ENCODE measurements around the gene AATF.

Gene AATF

GRCh38 chr17:36935671-36936454 is 12.9 kb upstream of the AATF start:
- Histone ChIP-seq H2BK12ac (ENCODE audit: low read length in 2 of 2) (no peak overlapping the region), H3K4ac (ENCODE audit: low read depth in 1 of 2, low read length in 2 of 2) (no peak overlapping the region), H3K27ac (ENCODE audit: low read length, poor library complexity, severe bottlenecking) (no peak overlapping the region), H3K9ac (ENCODE audit: low read length) (no peak overlapping the region), H3K9me3 (ENCODE audit: control insufficient read depth, low read length) (peaks cover 3% of the 10 kb centered on the region), H3K4me2 (ENCODE audit: low read length, poor library complexity, severe bottlenecking) (peak overlapping the region; percentile 65), H3K36me3 (ENCODE audit: control insufficient read depth in 1 of 2, insufficient read depth in 2 of 2, low read depth in 1 of 2, low read length in 2 of 2) (no peaks in the 10 kb centered on the region), H3K23ac (ENCODE audit: low read length in 2 of 2) (peak overlapping the region in 1 of 2 experiments; percentile 27), H2BK5ac (ENCODE audit: low read depth, low read length, poor library complexity, severe bottlenecking) (no peak overlapping the region), H3K4me3 (ENCODE audit: insufficient read depth in 1 of 2, low read depth in 1 of 2, low read length in 2 of 2) (no peak overlapping the region), H4K91ac (ENCODE audit: low read length) (no peak overlapping the region), H3K18ac (ENCODE audit: low read depth in 1 of 2, low read length in 2 of 2) (no peak overlapping the region), H2AFZ (ENCODE audit: low read depth, low read length) (no peak overlapping the region), H2BK15ac (ENCODE audit: low read depth, poor library complexity, severe bottlenecking) (no peak overlapping the region), H3K14ac (ENCODE audit: low read length in 2 of 2) (no peak overlapping the region), H3K79me1 (replicated peaks; ENCODE audit: low read length, poor library complexity, severe bottlenecking) (no peaks in the 10 kb centered on the region), H3K27me3 (ENCODE audit: control insufficient read depth in 1 of 2, insufficient read depth in 1 of 2, low read length in 2 of 2) (peaks cover 98 to 100% of the 10 kb centered on the region in 2 experiments), H3K4me1 (ENCODE audit: control insufficient read depth, insufficient read depth, low read depth, low read length) (peaks cover 66% of the 10 kb centered on the region), H4K8ac (ENCODE audit: low read length) (no peak overlapping the region), H2AK5ac (ENCODE audit: low read length, severe bottlenecking) (no peak overlapping the region), H2BK120ac (ENCODE audit: low read depth, low read length) (no peak overlapping the region)
- no peak for DNase-seq
- under 1% methylated on average over 39 of the region's 49 CpGs for WGBS

DNA sequence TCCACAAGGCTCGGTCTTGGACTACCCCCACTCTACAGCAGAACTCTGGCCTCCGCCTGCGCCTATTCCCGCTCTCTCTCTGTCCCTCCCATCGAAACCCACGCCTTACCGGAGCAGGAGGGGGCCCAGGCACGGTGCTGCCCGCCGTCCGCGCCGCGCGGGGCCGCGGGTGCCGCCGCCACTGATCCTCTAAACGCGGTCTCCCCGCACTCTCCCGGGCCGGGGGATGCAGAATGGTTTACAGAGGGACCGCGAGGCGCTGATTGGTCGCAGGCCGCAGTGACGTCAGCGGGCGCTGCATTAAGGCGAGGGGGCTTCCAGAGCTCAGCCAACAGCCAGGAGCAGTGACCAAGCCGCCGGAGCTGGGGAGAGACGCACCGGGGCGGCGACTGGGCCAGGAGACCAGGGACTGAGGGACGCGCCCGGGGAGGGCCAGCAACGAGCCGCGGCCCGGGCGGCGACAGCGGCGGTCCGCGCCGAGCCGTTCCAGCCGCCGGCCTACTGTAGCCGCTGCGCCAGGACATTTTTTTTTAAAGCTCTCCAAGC is 12.2 kb upstream of the AATF start:
- Histone ChIP-seq H2AFZ (ENCODE audit: low read depth, low read length) (no peak overlapping the region), H2BK12ac (ENCODE audit: low read length in 2 of 2) (no peak overlapping the region), H2BK120ac (ENCODE audit: low read depth, low read length) (no peak overlapping the region), H2AK5ac (ENCODE audit: low read length, severe bottlenecking) (no peak overlapping the region), H3K27me3 (ENCODE audit: control insufficient read depth in 1 of 2, insufficient read depth in 1 of 2, low read length in 2 of 2) (peaks cover 98 to 100% of the 10 kb centered on the region in 2 experiments), H3K18ac (ENCODE audit: low read depth in 1 of 2, low read length in 2 of 2) (no peak overlapping the region), H3K9me3 (ENCODE audit: control insufficient read depth, low read length) (peaks cover 7% of the 10 kb centered on the region), H3K27ac (ENCODE audit: low read length, poor library complexity, severe bottlenecking) (no peak overlapping the region), H4K91ac (ENCODE audit: low read length) (no peak overlapping the region), H3K14ac (ENCODE audit: low read length in 2 of 2) (no peak overlapping the region), H4K8ac (ENCODE audit: low read length) (no peak overlapping the region), H3K4ac (ENCODE audit: low read depth in 1 of 2, low read length in 2 of 2) (no peak overlapping the region), H3K23ac (ENCODE audit: low read length in 2 of 2) (peak overlapping the region in 1 of 2 experiments; percentile 27), H2BK15ac (ENCODE audit: low read depth, poor library complexity, severe bottlenecking) (no peak overlapping the region), H3K4me1 (ENCODE audit: control insufficient read depth, insufficient read depth, low read depth, low read length) (peaks cover 66% of the 10 kb centered on the region), H3K4me3 (ENCODE audit: insufficient read depth in 1 of 2, low read depth in 1 of 2, low read length in 2 of 2) (peak overlapping the region in 1 of 2 experiments; percentile 18), H2BK5ac (ENCODE audit: low read depth, low read length, poor library complexity, severe bottlenecking) (no peak overlapping the region), H3K9ac (ENCODE audit: low read length) (no peak overlapping the region), H3K79me1 (replicated peaks; ENCODE audit: low read length, poor library complexity, severe bottlenecking) (no peaks in the 10 kb centered on the region), H3K4me2 (ENCODE audit: low read length, poor library complexity, severe bottlenecking) (peak overlapping the region; percentile 65), H3K36me3 (ENCODE audit: control insufficient read depth in 1 of 2, insufficient read depth in 2 of 2, low read depth in 1 of 2, low read length in 2 of 2) (no peaks in the 10 kb centered on the region)
- DNase-seq = no peak
- under 1% methylated on average over 37 of the region's 58 CpGs for WGBS

- Histone ChIP-seq H3K4me1 (ENCODE audit: control insufficient read depth, insufficient read depth, low read depth, low read length) (peaks cover 68% of the 10 kb centered on the region), H3K9ac (ENCODE audit: low read length) (no peak within 1 kb of the TSS), H2BK15ac (ENCODE audit: low read depth, poor library complexity, severe bottlenecking) (no peak within 1 kb of the TSS), H3K27me3 (ENCODE audit: control insufficient read depth in 1 of 2, insufficient read depth in 1 of 2, low read length in 2 of 2) (peaks cover 98 to 100% of the 10 kb centered on the region in 2 experiments), H3K9me3 (ENCODE audit: control insufficient read depth, low read length) (peaks cover 8% of the 10 kb centered on the region), H2BK12ac (ENCODE audit: low read length in 2 of 2) (no peak within 1 kb of the TSS), H2BK5ac (ENCODE audit: low read depth, low read length, poor library complexity, severe bottlenecking) (no peak within 1 kb of the TSS), H4K8ac (ENCODE audit: low read length) (no peak within 1 kb of the TSS), H2AFZ (ENCODE audit: low read depth, low read length) (no peak within 1 kb of the TSS), H2BK120ac (ENCODE audit: low read depth, low read length) (no peak within 1 kb of the TSS), H2AK5ac (ENCODE audit: low read length, severe bottlenecking) (no peak within 1 kb of the TSS), H4K91ac (ENCODE audit: low read length) (no peak within 1 kb of the TSS), H3K4me2 (ENCODE audit: low read length, poor library complexity, severe bottlenecking) (peak within 1 kb of the TSS; percentile 65), H3K4ac (ENCODE audit: low read depth in 1 of 2, low read length in 2 of 2) (no peak within 1 kb of the TSS), H3K4me3 (ENCODE audit: insufficient read depth in 1 of 2, low read depth in 1 of 2, low read length in 2 of 2) (peak within 1 kb of the TSS in 1 of 2 experiments; percentile 29), H3K23ac (ENCODE audit: low read length in 2 of 2) (peak within 1 kb of the TSS in 1 of 2 experiments; percentile 85), H3K36me3 (ENCODE audit: control insufficient read depth in 1 of 2, insufficient read depth in 2 of 2, low read depth in 1 of 2, low read length in 2 of 2) (no peaks in the 10 kb centered on the region), H3K18ac (ENCODE audit: low read depth in 1 of 2, low read length in 2 of 2) (no peak within 1 kb of the TSS), H3K14ac (ENCODE audit: low read length in 2 of 2) (no peak within 1 kb of the TSS), H3K27ac (ENCODE audit: low read length, poor library complexity, severe bottlenecking) (no peak within 1 kb of the TSS), H3K79me1 (replicated peaks; ENCODE audit: low read length, poor library complexity, severe bottlenecking) (no peaks in the 10 kb centered on the region)
- WGBS = 1% methylated on average over 67 of the region's 75 CpGs
- no peak for DNase-seq
Measured at GRCh38 chr17:36937001-36937958, 11.5 kb upstream of the AATF start, which contains the start of gene LHX1. Gene LHX1 (plus strand): TSS chr17:36937475. CDS start chr17:36938198, 723 bp downstream.

All from mesenchymal stem cell (in vitro differentiated cells and primary cell).